GM19043 (cell line): ENCODE measurements around the gene XAB2.
"Not testable (repeated sequence)": the region's sequence is repeated elsewhere in the genome, so short reads cannot be mapped to it uniquely, and the experiment has no call there.

Source experiments
- ATAC-seq: cut with Tn5 transposase; IDR thresholded peaks from one replicate; pipeline ENCODE4 v1.9.1; 2021; ENCODE audit warnings: low read depth; ENCODE audit not compliant: unreplicated experiment

XAB2 gene

GRCh38 chr19:7590256-7590655 lies 39.1 kb downstream of the XAB2 start:
- no peak for ATAC-seq

GRCh38 chr19:7589822-7590221 lies 39.5 kb downstream of the XAB2 start:
- ATAC-seq, result no peak

DNA sequence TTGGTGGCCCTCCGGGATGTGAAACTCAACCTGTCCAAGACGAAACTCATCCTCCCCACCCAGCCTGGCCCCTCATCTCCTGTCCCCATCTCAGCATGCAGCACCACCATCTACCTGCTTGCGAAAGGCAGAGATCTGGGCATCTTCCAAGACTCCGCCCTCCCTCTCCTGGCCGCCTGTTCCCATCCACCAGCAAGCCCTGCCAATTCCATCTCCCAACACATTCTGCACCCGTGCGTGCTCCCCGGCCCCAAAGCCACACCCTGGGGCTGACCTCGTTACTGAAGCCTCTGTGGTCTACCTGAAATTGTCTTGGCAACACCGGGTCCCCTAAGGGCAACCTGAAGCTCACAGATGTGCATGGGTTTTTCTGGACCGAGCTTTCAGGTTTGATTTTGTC lies 46.9 kb downstream of the XAB2 start:
- ATAC-seq, result no peak

- ATAC-seq, result no peak
Measured at GRCh38 chr19:7579182-7579581, 50.2 kb downstream of the XAB2 start.

DNA sequence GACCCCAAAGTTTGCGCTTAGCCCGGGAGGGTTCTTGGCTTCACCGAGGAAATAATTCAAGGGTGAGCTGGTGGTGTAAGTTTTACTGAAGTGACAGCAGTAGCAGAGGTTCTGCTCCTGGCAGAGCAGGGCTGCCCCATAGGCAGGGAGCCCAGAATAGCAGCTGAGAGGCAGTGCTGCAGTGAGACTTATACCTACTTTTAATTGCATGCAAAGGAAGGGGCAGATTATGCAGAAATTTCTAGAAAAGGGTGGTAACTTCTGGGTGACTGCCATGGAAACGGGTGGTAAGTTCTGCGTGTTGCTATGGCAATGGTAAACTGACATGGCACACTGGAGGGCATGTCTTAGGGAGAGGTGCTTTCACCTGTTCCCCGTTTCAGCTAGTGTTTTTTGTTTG lies 51.2 kb downstream of the XAB2 start:
- ATAC-seq, result no peak

GRCh38 chr19:7577422-7577821 lies 51.9 kb downstream of the XAB2 start:
- not testable (repeated sequence) for ATAC-seq

DNA sequence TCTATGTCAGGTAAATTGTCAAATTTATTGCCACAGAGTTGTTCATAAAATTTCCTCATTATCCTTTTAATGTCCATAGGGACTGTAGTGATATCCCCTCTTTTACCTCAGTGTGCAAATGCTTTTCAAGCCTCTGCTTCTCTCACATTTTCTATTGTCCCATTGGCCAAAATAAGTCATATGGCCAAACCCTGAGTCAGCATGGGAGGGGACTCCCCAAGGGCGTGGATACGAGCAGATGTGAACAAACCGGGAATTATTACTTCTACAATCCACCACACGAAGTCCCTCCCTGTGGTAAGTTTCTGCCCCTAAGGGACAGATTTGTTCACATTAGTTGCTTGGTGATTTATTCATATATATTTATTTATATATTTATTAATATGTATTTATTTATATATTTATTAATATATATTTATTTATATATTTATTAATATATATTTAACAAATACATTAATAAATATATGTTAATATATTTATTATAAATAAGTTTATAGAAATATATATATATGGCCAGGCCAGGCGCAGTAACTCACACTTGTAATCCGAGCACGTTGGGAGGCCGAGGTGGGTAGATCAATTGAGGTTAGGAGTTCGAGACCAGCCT lies 53.8 kb downstream of the XAB2 start:
- ATAC-seq, result no peak

DNA sequence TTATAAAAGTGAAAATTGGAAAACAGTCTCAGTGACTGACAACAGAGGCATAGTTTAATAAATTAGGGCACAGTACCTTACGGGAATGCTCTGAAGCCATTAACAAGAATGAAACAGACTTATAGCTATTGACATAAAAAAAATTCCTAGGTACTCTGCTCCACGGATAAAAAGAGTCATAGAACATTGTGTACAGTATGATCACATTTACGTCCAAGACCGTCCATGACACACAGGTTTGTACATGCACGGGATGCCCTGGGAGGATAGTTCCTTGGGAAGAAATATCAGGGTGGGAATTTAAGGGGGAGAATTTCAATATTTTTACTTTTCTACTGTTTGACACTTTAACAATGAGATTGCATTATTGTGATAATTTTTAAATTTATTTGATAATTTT lies 58.6 kb downstream of the XAB2 start:
- no peak for ATAC-seq
